SH-SY5Y (cell line): ENCODE data around the gene RBM17.

ENCODE experiments used
- GATA2 ChIP-seq: IDR thresholded peaks from 2 replicates; pipeline ENCODE4 v1.6.1; 2011; ENCODE audit warnings: mild to moderate bottlenecking, low read depth, low read length
- GATA3 ChIP-seq: IDR thresholded peaks from 2 replicates; pipeline ENCODE4 v1.6.1; 2011; ENCODE audit warnings: low read depth, mild to moderate bottlenecking, low read length, moderate library complexity

DNA sequence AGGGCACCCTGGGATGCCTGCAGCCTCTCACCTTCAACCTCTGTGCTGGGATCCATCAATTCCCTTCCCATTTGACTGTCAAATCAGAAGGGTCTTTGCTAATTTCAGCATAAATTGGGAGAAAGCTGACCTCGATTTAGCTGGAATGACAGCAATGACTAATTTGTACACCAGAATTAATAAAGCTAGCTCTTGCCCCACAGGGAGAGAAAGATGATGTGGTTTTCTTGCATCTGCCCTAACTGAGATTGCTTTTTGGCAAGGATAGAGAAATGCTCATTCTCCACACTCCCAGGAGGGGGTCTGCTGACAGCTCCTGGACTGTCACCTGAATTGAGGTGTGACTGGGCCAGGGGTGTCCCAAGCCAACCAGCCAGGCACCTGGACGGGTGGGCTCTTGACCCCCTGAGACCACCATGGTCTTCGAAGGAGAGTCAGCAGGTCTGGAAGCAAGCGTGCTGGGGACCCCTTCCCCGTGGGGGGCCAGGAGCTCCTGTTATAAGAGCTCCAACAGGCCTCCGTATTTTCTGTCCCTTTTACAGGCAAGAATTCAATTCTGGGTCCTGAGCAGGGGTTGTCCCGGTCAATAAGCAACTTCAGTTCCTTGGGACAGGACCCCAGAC lies 42.1 kb downstream of the RBM17 start:
- no peak for TF ChIP-seq GATA2
- no peak for TF ChIP-seq GATA3
